ENCODE data around the gene ANKS3. TPM values are rescaled to one million over a fixed set of nuclear protein-coding genes. Genes with fewer than 3 reads are reported as not detected.

The ANKS3 gene
- total RNA-seq, 6 experiments from 2014 or later, result 4.7 to 10.7 (median 7.6) TPM

DNA sequence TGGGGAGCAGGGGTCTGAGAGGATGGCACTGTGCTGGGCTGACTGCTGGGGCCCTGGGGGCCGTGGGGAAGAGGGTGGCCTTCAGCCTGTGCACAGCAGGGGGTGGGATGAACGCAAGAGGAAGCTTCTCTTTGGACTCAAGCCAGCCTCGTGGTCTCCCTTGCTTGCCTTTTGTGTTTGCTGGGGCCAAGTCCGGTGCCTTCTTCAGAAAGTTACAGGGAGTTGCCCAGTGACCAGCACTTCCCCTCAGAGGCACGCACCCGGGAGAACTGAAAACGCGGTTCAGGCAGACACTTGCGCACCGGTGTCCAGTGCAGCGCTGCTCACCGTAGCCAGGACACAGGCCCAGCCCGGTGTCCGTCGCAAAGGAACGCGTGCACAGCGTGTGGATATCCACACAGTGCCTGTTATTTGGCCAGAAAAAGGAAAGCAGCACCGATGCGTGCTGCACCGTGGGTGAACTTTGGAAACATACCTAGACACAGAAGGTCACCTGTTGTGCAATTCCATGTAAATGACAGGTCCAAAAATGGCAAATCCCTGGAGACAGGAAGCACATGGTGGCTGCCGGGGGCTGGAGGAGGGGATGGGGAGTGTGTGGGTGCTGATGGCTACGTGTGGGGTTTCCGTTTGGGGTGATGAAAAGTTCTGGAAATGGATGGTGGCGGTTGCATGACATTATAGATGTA lies 70.2 kb downstream of the ANKS3 start:
- no peaks in the 10 kb centered on the region for H3K27me3 ChIP-seq
- intact Hi-C loops (cut with DNase I), result no loop called here
- no peaks in the 10 kb centered on the region for H3K9me3 ChIP-seq
- ATAC-seq (peak; percentile 66 to 81 (median 76)), DNase-seq (peak; percentile 88 to 95 (median 95))
- peak overlapping the region; percentile 74 to 97 (median 94) for H3K27ac ChIP-seq
- H3K4me3 ChIP-seq, result peak overlapping the region in 2 of 3 donors; percentile 41 to 50
- H3K4me1 ChIP-seq, result peaks cover 0 to 46% (median 26%) of the 10 kb centered on the region in 4 donors
- peaks cover 0 to 22% (median 7%) of the 10 kb centered on the region in 4 donors for H3K36me3 ChIP-seq
- TF ChIP-seq POLR2A (IDR thresholded peaks at IDR 0.05), result peak; percentile 63
- TF ChIP-seq, protein P1, sequence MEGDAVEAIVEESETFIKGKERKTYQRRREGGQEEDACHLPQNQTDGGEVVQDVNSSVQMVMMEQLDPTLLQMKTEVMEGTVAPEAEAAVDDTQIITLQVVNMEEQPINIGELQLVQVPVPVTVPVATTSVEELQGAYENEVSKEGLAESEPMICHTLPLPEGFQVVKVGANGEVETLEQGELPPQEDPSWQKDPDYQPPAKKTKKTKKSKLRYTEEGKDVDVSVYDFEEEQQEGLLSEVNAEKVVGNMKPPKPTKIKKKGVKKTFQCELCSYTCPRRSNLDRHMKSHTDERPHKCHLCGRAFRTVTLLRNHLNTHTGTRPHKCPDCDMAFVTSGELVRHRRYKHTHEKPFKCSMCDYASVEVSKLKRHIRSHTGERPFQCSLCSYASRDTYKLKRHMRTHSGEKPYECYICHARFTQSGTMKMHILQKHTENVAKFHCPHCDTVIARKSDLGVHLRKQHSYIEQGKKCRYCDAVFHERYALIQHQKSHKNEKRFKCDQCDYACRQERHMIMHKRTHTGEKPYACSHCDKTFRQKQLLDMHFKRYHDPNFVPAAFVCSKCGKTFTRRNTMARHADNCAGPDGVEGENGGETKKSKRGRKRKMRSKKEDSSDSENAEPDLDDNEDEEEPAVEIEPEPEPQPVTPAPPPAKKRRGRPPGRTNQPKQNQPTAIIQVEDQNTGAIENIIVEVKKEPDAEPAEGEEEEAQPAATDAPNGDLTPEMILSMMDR (IDR thresholded peaks at IDR 0.05), result no peak
- WGBS (ENCODE audit: insufficient coverage, low coverage, low lambda C conversion rate, missing lambda C conversion rate), result 18% methylated on average over 7 of the region's 25 CpGs

DNA sequence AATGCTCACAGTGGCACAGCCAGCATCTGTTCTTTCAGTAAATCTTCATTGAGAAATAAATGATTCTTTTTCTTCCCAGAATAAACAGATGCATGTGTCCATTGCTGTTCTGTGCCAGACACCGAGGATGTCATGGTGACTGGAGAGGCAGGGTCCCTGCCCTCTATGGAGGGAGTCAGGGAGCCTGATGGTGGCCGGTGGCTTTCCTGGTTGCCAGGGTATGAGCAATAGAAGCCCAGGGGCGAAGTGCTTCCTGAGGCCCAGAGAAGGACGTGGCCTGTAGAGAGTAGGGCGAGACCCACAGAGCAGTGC lies 70.7 kb downstream of the ANKS3 start:
- intact Hi-C loops (cut with DNase I), result no loop called here
- TF ChIP-seq POLR2A (IDR thresholded peaks at IDR 0.05), result no peak
- TF ChIP-seq, protein P1 (IDR thresholded peaks at IDR 0.05), result no peak
- DNase-seq (no peak), ATAC-seq (no peak)
- H3K4me3 ChIP-seq, result peak overlapping the region in 1 of 3 donors; percentile 41
- peak overlapping the region; percentile 74 to 97 (median 94) for H3K27ac ChIP-seq
- peaks cover 0 to 46% (median 26%) of the 10 kb centered on the region in 4 donors for H3K4me1 ChIP-seq
- H3K36me3 ChIP-seq, result peaks cover 0 to 17% (median 4%) of the 10 kb centered on the region in 4 donors
- no peaks in the 10 kb centered on the region for H3K27me3 ChIP-seq
- no peaks in the 10 kb centered on the region for H3K9me3 ChIP-seq
- 0% methylated on average over 3 of the region's 5 CpGs for WGBS (ENCODE audit: insufficient coverage, low coverage, low lambda C conversion rate, missing lambda C conversion rate)

DNA sequence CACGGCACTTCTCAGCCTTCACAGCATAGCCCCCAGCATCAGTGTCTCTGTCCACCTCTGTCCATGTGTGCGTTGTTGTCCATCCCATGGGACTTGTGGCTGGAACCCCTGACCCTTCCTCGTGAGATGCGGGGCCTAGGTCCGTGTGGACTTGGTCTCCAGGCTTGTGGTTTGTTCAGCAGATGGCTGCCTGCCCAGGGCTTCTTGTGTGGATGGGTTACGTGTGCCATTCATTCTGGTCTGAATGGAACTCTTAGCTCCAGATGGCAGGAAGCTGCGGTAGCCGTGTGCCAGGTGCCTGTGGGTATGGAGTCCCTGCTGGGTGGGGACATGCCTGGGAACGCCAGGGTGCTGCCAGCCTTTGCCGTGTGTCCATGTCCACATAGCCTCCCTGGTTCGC lies 72.4 kb downstream of the ANKS3 start:
- no peak for ATAC-seq
- intact Hi-C loops (cut with DNase I), result no loop called here
- peaks cover 0 to 14% (median 5%) of the 10 kb centered on the region in 4 donors for H3K36me3 ChIP-seq

DNA sequence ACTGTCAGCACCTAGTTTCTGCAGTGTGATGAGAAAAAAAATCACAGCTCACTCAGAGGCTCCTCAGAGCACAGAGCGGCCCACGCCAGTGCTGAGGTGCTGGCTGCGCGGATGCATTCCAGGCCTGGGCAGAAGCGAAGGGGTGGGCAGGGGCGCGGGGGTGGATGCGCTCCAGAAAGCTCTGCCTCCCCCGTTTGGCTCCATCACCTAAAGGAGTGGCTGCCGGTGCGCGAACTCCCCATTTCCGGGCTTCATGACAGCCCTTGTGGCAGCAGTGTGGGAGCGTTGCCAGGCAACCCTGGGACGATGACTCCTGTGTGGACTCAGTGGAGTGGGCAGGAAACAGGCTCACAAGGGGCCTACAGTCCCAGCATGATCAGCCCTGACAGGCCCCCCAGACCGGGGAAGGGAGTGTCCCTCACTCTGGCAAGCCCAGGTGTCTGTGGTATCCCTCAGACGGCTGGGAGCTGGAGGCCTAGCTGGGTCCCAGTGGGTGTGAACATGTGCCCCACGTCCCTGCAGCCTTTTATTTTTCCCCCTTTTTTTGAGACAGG lies 73.5 kb downstream of the ANKS3 start:
- no peak overlapping the region for H3K4me3 ChIP-seq
- H3K27me3 ChIP-seq, result no peaks in the 10 kb centered on the region
- no peaks in the 10 kb centered on the region for H3K9me3 ChIP-seq
- no peak for TF ChIP-seq POLR2A (IDR thresholded peaks at IDR 0.05)
- TF ChIP-seq, protein P1 (IDR thresholded peaks at IDR 0.05), result no peak
- H3K36me3 ChIP-seq, result peaks cover 0 to 19% (median 7%) of the 10 kb centered on the region in 4 donors
- ATAC-seq (peak in 1 of 4 donors; percentile 7), DNase-seq (peak in 1 of 3 donors; percentile 79)
- H3K4me1 ChIP-seq, result peaks cover 0 to 38% (median 24%) of the 10 kb centered on the region in 4 donors
- no CpG with 5 or more reads among the region's 18 CpGs for WGBS (ENCODE audit: insufficient coverage, low coverage, low lambda C conversion rate, missing lambda C conversion rate)
- intact Hi-C loops (cut with DNase I), result no loop called here
- no peak overlapping the region for H3K27ac ChIP-seq

More for the DNA sequence above, 72.4 kb downstream of the ANKS3 start:
- DNase-seq, result no peak
- 61% methylated on average over 7 of the region's 11 CpGs for WGBS (ENCODE audit: insufficient coverage, low coverage, low lambda C conversion rate, missing lambda C conversion rate)
- Histone ChIP-seq H3K4me1 (peaks cover 0 to 46% (median 26%) of the 10 kb centered on the region in 4 donors), H3K9me3 (no peaks in the 10 kb centered on the region), H3K4me3 (no peak overlapping the region), H3K27me3 (no peaks in the 10 kb centered on the region), H3K27ac (no peak overlapping the region)
- TF ChIP-seq POLR2A (IDR thresholded peaks at IDR 0.05), result no peak

Data from right lobe of liver (tissue), 6 donors.